Activated CD8-positive, alpha-beta T cell treated with anti-CD3 and anti-CD28 coated beads, Interleukin-2, amount 10 ng/mL, durations not matched to agents 7 days and 5 days (primary cell): ENCODE results near the gene AFAP1L2. TPM values are rescaled to one million over a fixed set of nuclear protein-coding genes. Genes with fewer than 3 reads are reported as not detected.

Source experiments
- ATAC-seq: fragments of 150-1000 bp; cut with Tn5 transposase; one replicate; pipeline ENCODE4 v1.10.0; 2021; ENCODE audit warnings: moderate library complexity
- CTCF ChIA-PET: fragments of 350-600 bp; sonication (Branson Sonifier 250); formaldehyde crosslinking; loops from one replicate; lab custom pipeline; 2021; ENCODE audit warnings: antibody characterized with exemption; lab: Charles Lee
- POLR2A ChIA-PET: fragments of 350-600 bp; sonication (Branson Sonifier 250); formaldehyde crosslinking; loops from one replicate; lab custom pipeline; 2021; ENCODE audit warnings: antibody characterized with exemption; lab: Charles Lee
- DNase-seq: peaks from one replicate; pipeline ENCODE4 v3.0.0-alpha.2; 2020
- H3K27ac Mint-ChIP-seq: one replicate; pipeline ENCODE4 v1.8.0; 2021; ENCODE audit warnings: mild to moderate bottlenecking, mixed read lengths
- H3K27me3 Mint-ChIP-seq: one replicate; pipeline ENCODE4 v1.8.0; 2021; ENCODE audit warnings: low read depth, mixed read lengths
- H3K36me3 Mint-ChIP-seq: one replicate; pipeline ENCODE4 v1.8.0; 2021; ENCODE audit warnings: low read depth, mixed read lengths
- H3K4me1 Mint-ChIP-seq: one replicate; pipeline ENCODE4 v1.8.0; 2021; ENCODE audit warnings: low read depth, mixed read lengths
- H3K4me3 Mint-ChIP-seq: one replicate; pipeline ENCODE4 v1.8.0; 2021; ENCODE audit warnings: mild to moderate bottlenecking, mixed read lengths
- H3K9me3 Mint-ChIP-seq: one replicate; pipeline ENCODE4 v1.8.0; 2022; ENCODE audit warnings: mixed read lengths; ENCODE audit not compliant: insufficient read depth
- total RNA-seq, 2 experiments: library from RNA; stranded (reverse); gene quantifications; one replicate each; pipeline ENCODE4 v1.2.3, GENCODE V29; 2021

The AFAP1L2 gene
- total RNA-seq, 2 experiments from 2014 or later, result 4.0 to 4.8 TPM

GRCh38 chr10:114397651-114398145 lies 6.6 kb downstream of the AFAP1L2 start:
- CTCF ChIA-PET, result interaction anchor here (1.7 to 1.9 kb wide), 4 partner anchors 9 to 93 kb away, joined by 5 to 13 read pairs (median 6); no protein-coding TSS in a partner anchor
- POLR2A ChIA-PET, result interaction anchor here (0.9 kb wide), 1 partner anchor 94 kb away, joined by 3 read pairs; no protein-coding TSS in a partner anchor
- peaks cover 14% of the 10 kb centered on the region for H3K4me1 Mint-ChIP-seq
- ATAC-seq, result peak; percentile 49
- H3K36me3 Mint-ChIP-seq, result no peaks in the 10 kb centered on the region
- H3K27ac Mint-ChIP-seq, result no peak overlapping the region
- H3K27me3 Mint-ChIP-seq, result peaks cover 51% of the 10 kb centered on the region
- no peak for DNase-seq
- no peak overlapping the region for H3K4me3 Mint-ChIP-seq
- H3K9me3 Mint-ChIP-seq, result no peaks in the 10 kb centered on the region

- Mint-ChIP-seq H3K4me3 (no peak overlapping the region), H3K27ac (no peak overlapping the region), H3K9me3 (no peaks in the 10 kb centered on the region), H3K27me3 (peaks cover 40% of the 10 kb centered on the region), H3K4me1 (peaks cover 14% of the 10 kb centered on the region), H3K36me3 (no peaks in the 10 kb centered on the region)
- ChIA-PET CTCF (interaction anchor here (1.2 to 1.8 kb wide), 3 partner anchors 9 to 92 kb away, joined by 4 to 6 read pairs (median 5); no protein-coding TSS in a partner anchor), POLR2A (no interaction called here)
- no peak for DNase-seq
- ATAC-seq, result no peak
These were observed 7.8 kb downstream of the AFAP1L2 start for GRCh38 chr10:114396464-114396863.

GRCh38 chr10:114395366-114396022 lies 8.8 kb downstream of the AFAP1L2 start:
- H3K9me3 Mint-ChIP-seq, result no peaks in the 10 kb centered on the region
- DNase-seq (no peak), ATAC-seq (no peak)
- no peak overlapping the region for H3K4me3 Mint-ChIP-seq
- H3K36me3 Mint-ChIP-seq, result no peaks in the 10 kb centered on the region
- no peak overlapping the region for H3K27ac Mint-ChIP-seq
- CTCF ChIA-PET, result interaction anchor here (0.8 to 1.3 kb wide), 3 partner anchors 12 to 92 kb away, joined by 3 to 4 read pairs (median 3); no protein-coding TSS in a partner anchor
- H3K27me3 Mint-ChIP-seq, result peaks cover 34% of the 10 kb centered on the region
- peaks cover 14% of the 10 kb centered on the region for H3K4me1 Mint-ChIP-seq
- POLR2A ChIA-PET, result no interaction called here

- ChIA-PET CTCF (interaction anchor here (1.0 kb wide), 1 partner anchor 91 kb away, joined by 3 read pairs; no protein-coding TSS in a partner anchor), POLR2A (no interaction called here)
- peaks cover 14% of the 10 kb centered on the region for H3K4me1 Mint-ChIP-seq
- no peaks in the 10 kb centered on the region for H3K9me3 Mint-ChIP-seq
- H3K27me3 Mint-ChIP-seq, result peaks cover 34% of the 10 kb centered on the region
- ATAC-seq (no peak), DNase-seq (no peak)
- no peaks in the 10 kb centered on the region for H3K36me3 Mint-ChIP-seq
- H3K4me3 Mint-ChIP-seq, result no peak overlapping the region
- H3K27ac Mint-ChIP-seq, result no peak overlapping the region
These were observed 9.8 kb downstream of the AFAP1L2 start for GRCh38 chr10:114394531-114394930.

- no peak overlapping the region for H3K4me3 Mint-ChIP-seq
- H3K36me3 Mint-ChIP-seq, result no peaks in the 10 kb centered on the region
- DNase-seq (no peak), ATAC-seq (no peak)
- CTCF ChIA-PET, result no interaction called here
- H3K27ac Mint-ChIP-seq, result no peak overlapping the region
- H3K27me3 Mint-ChIP-seq, result peaks cover 31% of the 10 kb centered on the region
- peaks cover 18% of the 10 kb centered on the region for H3K4me1 Mint-ChIP-seq
- POLR2A ChIA-PET, result no interaction called here
- H3K9me3 Mint-ChIP-seq, result no peaks in the 10 kb centered on the region
These were observed 10.4 kb downstream of the AFAP1L2 start for GRCh38 chr10:114393886-114394285.

- DNase-seq (no peak), ATAC-seq (no peak)
- no peaks in the 10 kb centered on the region for H3K36me3 Mint-ChIP-seq
- peaks cover 22% of the 10 kb centered on the region for H3K4me1 Mint-ChIP-seq
- CTCF ChIA-PET, result no interaction called here
- H3K4me3 Mint-ChIP-seq, result no peak overlapping the region
- H3K27me3 Mint-ChIP-seq, result peaks cover 27% of the 10 kb centered on the region
- H3K9me3 Mint-ChIP-seq, result no peaks in the 10 kb centered on the region
- H3K27ac Mint-ChIP-seq, result no peak overlapping the region
- POLR2A ChIA-PET, result no interaction called here
These were observed 10.8 kb downstream of the AFAP1L2 start for GRCh38 chr10:114393482-114393881.

- ChIA-PET POLR2A (no interaction called here), CTCF (interaction anchor here (1.4 to 1.5 kb wide), 2 partner anchors 20 to 88 kb away, joined by 4 to 6 read pairs; no protein-coding TSS in a partner anchor)
- ATAC-seq, result no peak
- DNase-seq, result no peak
- Mint-ChIP-seq H3K4me1 (peaks cover 19% of the 10 kb centered on the region), H3K4me3 (no peak overlapping the region), H3K36me3 (peaks cover 3% of the 10 kb centered on the region), H3K9me3 (no peaks in the 10 kb centered on the region), H3K27me3 (peaks cover 23% of the 10 kb centered on the region), H3K27ac (no peak overlapping the region)
These were observed 12.0 kb downstream of the AFAP1L2 start for GRCh38 chr10:114392112-114392835.

GRCh38 chr10:114391599-114391998 lies 12.7 kb downstream of the AFAP1L2 start:
- Mint-ChIP-seq H3K4me3 (no peak overlapping the region), H3K4me1 (peaks cover 17% of the 10 kb centered on the region), H3K27ac (no peak overlapping the region), H3K36me3 (peaks cover 3% of the 10 kb centered on the region), H3K9me3 (no peaks in the 10 kb centered on the region), H3K27me3 (peaks cover 17% of the 10 kb centered on the region)
- DNase-seq, result no peak
- ATAC-seq, result no peak
- ChIA-PET POLR2A (no interaction called here), CTCF (interaction anchor here (1.4 to 1.5 kb wide), 2 partner anchors 19 to 88 kb away, joined by 4 to 6 read pairs; no protein-coding TSS in a partner anchor)

- Mint-ChIP-seq H3K27me3 (peaks cover 2% of the 10 kb centered on the region), H3K36me3 (peaks cover 3% of the 10 kb centered on the region), H3K9me3 (no peaks in the 10 kb centered on the region), H3K4me3 (no peak overlapping the region), H3K4me1 (peaks cover 15% of the 10 kb centered on the region), H3K27ac (no peak overlapping the region)
- CTCF ChIA-PET, result interaction anchor here (1.9 to 5.0 kb wide), 2 partner anchors 8 to 86 kb away, joined by 5 to 26 read pairs; no protein-coding TSS in a partner anchor
- ATAC-seq (no peak), DNase-seq (no peak)
- POLR2A ChIA-PET, result interaction anchor here (0.5 to 1.1 kb wide), 2 partner anchors 14 to 1305 kb away, joined by 3 to 5 read pairs; no protein-coding TSS in a partner anchor
These were observed 14.9 kb downstream of the AFAP1L2 start for GRCh38 chr10:114389426-114389825.

GRCh38 chr10:114388275-114388674 lies 16.0 kb downstream of the AFAP1L2 start:
- Mint-ChIP-seq H3K36me3 (peaks cover 3% of the 10 kb centered on the region), H3K4me3 (no peak overlapping the region), H3K9me3 (no peaks in the 10 kb centered on the region), H3K27me3 (no peaks in the 10 kb centered on the region), H3K27ac (peak overlapping the region; percentile 9), H3K4me1 (peaks cover 15% of the 10 kb centered on the region)
- peak; percentile 33 for ATAC-seq
- ChIA-PET CTCF (interaction anchor here (1.0 to 5.0 kb wide), 4 partner anchors 9 to 85 kb away, joined by 3 to 26 read pairs (median 8); no protein-coding TSS in a partner anchor), POLR2A (interaction anchor here (0.6 kb wide), 1 partner anchor 43 kb away, joined by 4 read pairs; no protein-coding TSS in a partner anchor)
- DNase-seq, result peak; percentile 31

- DNase-seq (no peak), ATAC-seq (no peak)
- ChIA-PET POLR2A (interaction anchor here (0.6 kb wide), 1 partner anchor 43 kb away, joined by 4 read pairs; no protein-coding TSS in a partner anchor), CTCF (interaction anchor here (0.8 to 5.0 kb wide), 4 partner anchors 10 to 84 kb away, joined by 3 to 26 read pairs (median 8); no protein-coding TSS in a partner anchor)
- Mint-ChIP-seq H3K27ac (no peak overlapping the region), H3K36me3 (peaks cover 3% of the 10 kb centered on the region), H3K27me3 (peaks cover 3% of the 10 kb centered on the region), H3K9me3 (no peaks in the 10 kb centered on the region), H3K4me1 (peaks cover 15% of the 10 kb centered on the region), H3K4me3 (no peak overlapping the region)
These were observed 16.5 kb downstream of the AFAP1L2 start for GRCh38 chr10:114387784-114388183.
